Measurements from ENCODE around the gene CABLES1.

GRCh38 chr18:23108496-23108895 is 26.8 kb upstream of the CABLES1 start:
- TF ChIP-seq PRDM10 (tag by site-specific recombination; IDR thresholded peaks at IDR 0.05) (no peak), SP2 (tag by site-specific recombination; IDR thresholded peaks at IDR 0.05) (no peak), ZBTB7A (tag by site-specific recombination; IDR thresholded peaks at IDR 0.05; ENCODE audit: low read depth) (no peak), ZNF837 (tag by site-specific recombination; IDR thresholded peaks at IDR 0.05) (no peak), ZNF518A (tag by site-specific recombination; conservative IDR thresholded peaks at IDR 0.05; ENCODE audit: low read depth) (no peak), ZNF398 (tag by site-specific recombination; IDR thresholded peaks at IDR 0.05) (no peak), GLIS2 (tag by site-specific recombination; IDR thresholded peaks at IDR 0.05) (no peak), ZNF660 (tag by site-specific recombination; IDR thresholded peaks at IDR 0.05) (no peak), CTCF (tag by site-specific recombination; IDR thresholded peaks at IDR 0.05) (no peak), REST (tag by site-specific recombination; IDR thresholded peaks at IDR 0.05) (no peak), HOXD13 (CRISPR knock-in tag; IDR thresholded peaks at IDR 0.05; ENCODE audit: borderline replicate concordance) (no peak), HOXC10 (CRISPR knock-in tag; IDR thresholded peaks at IDR 0.05) (no peak)
